Measurements from ENCODE around the gene BMF.

GRCh38 chr15:40091861-40092255, 16.8 kb downstream of the BMF start:
- TF ChIP-seq EP300 (IDR thresholded peaks at IDR 0.05; ENCODE audit: low read depth) (no peak), POLR2AphosphoS5 (IDR thresholded peaks at IDR 0.05) (no peak), POLR2A (IDR thresholded peaks at IDR 0.05) (no peak)
- TF ChIP-seq, protein P1, sequence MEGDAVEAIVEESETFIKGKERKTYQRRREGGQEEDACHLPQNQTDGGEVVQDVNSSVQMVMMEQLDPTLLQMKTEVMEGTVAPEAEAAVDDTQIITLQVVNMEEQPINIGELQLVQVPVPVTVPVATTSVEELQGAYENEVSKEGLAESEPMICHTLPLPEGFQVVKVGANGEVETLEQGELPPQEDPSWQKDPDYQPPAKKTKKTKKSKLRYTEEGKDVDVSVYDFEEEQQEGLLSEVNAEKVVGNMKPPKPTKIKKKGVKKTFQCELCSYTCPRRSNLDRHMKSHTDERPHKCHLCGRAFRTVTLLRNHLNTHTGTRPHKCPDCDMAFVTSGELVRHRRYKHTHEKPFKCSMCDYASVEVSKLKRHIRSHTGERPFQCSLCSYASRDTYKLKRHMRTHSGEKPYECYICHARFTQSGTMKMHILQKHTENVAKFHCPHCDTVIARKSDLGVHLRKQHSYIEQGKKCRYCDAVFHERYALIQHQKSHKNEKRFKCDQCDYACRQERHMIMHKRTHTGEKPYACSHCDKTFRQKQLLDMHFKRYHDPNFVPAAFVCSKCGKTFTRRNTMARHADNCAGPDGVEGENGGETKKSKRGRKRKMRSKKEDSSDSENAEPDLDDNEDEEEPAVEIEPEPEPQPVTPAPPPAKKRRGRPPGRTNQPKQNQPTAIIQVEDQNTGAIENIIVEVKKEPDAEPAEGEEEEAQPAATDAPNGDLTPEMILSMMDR (IDR thresholded peaks at IDR 0.05) = no peak

Data from transverse colon (tissue), 4 donors.